Testis (tissue), 2 donors: Measurements from ENCODE around the gene NUTF2.

Experiments used
- POLR2A ChIP-seq: fragments of 450-650 bp; IDR thresholded peaks from one replicate; pipeline ENCODE4 v1.6.1; 2017; ENCODE audit warnings: antibody characterized with exemption, mild to moderate bottlenecking, moderate library complexity
- TF ChIP-seq, protein P1 (sequence below), 3 experiments: fragments of 450-650 bp in 2 of 3; fragments of 200-600 bp in 1 of 3; sonication (generic) in 1 of 3; IDR thresholded peaks; one replicate each; pipeline ENCODE4 v1.5.1; 2016 to 2019; ENCODE audit warnings: antibody characterized with exemption in 3 of 3, mild to moderate bottlenecking in 2 of 3, moderate library complexity in 1 of 3

DNA sequence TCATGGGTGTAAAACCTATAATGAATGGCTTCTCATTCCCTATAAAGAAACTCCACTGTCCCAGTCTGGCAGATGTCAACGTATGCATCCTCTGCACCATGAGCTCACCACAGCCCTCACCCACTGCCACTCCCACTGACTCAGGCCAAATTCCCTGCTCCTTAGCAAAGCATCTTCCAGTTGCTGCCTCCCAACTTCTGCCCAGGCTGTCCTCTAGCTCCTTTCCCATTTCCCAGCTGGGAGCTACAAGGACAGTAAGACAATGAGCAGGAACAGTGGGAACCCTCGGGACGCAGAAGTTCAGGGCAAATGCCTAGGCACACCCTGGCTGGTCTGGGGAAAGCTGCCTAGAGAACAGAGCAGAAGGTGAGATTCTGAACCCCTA lies 13.7 kb upstream of the NUTF2 start:
- TF ChIP-seq, protein P1, sequence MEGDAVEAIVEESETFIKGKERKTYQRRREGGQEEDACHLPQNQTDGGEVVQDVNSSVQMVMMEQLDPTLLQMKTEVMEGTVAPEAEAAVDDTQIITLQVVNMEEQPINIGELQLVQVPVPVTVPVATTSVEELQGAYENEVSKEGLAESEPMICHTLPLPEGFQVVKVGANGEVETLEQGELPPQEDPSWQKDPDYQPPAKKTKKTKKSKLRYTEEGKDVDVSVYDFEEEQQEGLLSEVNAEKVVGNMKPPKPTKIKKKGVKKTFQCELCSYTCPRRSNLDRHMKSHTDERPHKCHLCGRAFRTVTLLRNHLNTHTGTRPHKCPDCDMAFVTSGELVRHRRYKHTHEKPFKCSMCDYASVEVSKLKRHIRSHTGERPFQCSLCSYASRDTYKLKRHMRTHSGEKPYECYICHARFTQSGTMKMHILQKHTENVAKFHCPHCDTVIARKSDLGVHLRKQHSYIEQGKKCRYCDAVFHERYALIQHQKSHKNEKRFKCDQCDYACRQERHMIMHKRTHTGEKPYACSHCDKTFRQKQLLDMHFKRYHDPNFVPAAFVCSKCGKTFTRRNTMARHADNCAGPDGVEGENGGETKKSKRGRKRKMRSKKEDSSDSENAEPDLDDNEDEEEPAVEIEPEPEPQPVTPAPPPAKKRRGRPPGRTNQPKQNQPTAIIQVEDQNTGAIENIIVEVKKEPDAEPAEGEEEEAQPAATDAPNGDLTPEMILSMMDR (IDR thresholded peaks at IDR 0.05) = no peak
- TF ChIP-seq POLR2A = no peak
